GM06990 (cell line): Measurements from ENCODE around the gene METRN.
"Not testable (repeated sequence)": the region's sequence is repeated elsewhere in the genome, so short reads cannot be mapped to it uniquely, and the experiment has no call there.

Experiments
- DNase-seq: peaks from one replicate; pipeline ENCODE4 v3.0.0-alpha.2; 2011; ENCODE audit not compliant: insufficient read length; ENCODE audit errors: extremely low read depth
- H3K27me3 ChIP-seq: replicated peaks from 2 replicates; pipeline ENCODE4 v1.6.0; 2011; ENCODE audit warnings: low read length; ENCODE audit not compliant: control insufficient read depth, insufficient read depth
- H3K36me3 ChIP-seq: 2 replicates; pipeline ENCODE4 v1.5.1; 2011; ENCODE audit warnings: low read length; ENCODE audit not compliant: control insufficient read depth, insufficient read depth
- H3K4me3 ChIP-seq: replicated peaks from 2 replicates; pipeline ENCODE4 v1.5.1; 2011; ENCODE audit warnings: low read depth, mild to moderate bottlenecking, control low read depth, low read length
- CTCF ChIP-seq: IDR thresholded peaks from 2 replicates; pipeline ENCODE4 v1.5.1; 2011; ENCODE audit warnings: low read length, control low read depth, mild to moderate bottlenecking, inconsistent platforms; ENCODE audit not compliant: insufficient read depth, poor library complexity, severe bottlenecking

The METRN gene

GRCh38 chr16:689175-689897, 25.6 kb upstream of the METRN start:
- DNase-seq: no peak
- peak overlapping the region; percentile 97 for H3K4me3 ChIP-seq
- no peaks in the 10 kb centered on the region for H3K27me3 ChIP-seq
- peaks cover 21% of the 10 kb centered on the region for H3K36me3 ChIP-seq
- TF ChIP-seq CTCF: no peak

- not testable (repeated sequence) for DNase-seq, H3K27me3 ChIP-seq, H3K4me3 ChIP-seq
- H3K36me3 ChIP-seq: peaks cover 12% of the 10 kb centered on the region
Observed at GRCh38 chr16:691242-691641, 23.7 kb upstream of the METRN start.

- TF ChIP-seq CTCF: no peak
- DNase-seq: no peak
- Histone ChIP-seq H3K27me3 (no peaks in the 10 kb centered on the region; the same call in 1 of the 2 replicates), H3K36me3 (peaks cover 2% of the 10 kb centered on the region), H3K4me3 (no peak overlapping the region)
Observed at GRCh38 chr16:692356-693108, 22.4 kb upstream of the METRN start.

GRCh38 chr16:693364-693763, 21.6 kb upstream of the METRN start:
- DNase-seq: no peak
- no peaks in the 10 kb centered on the region; the same call in 1 of the 2 replicates for H3K27me3 ChIP-seq
- no peak overlapping the region for H3K4me3 ChIP-seq
- no peak for TF ChIP-seq CTCF
- no peaks in the 10 kb centered on the region for H3K36me3 ChIP-seq

DNA sequence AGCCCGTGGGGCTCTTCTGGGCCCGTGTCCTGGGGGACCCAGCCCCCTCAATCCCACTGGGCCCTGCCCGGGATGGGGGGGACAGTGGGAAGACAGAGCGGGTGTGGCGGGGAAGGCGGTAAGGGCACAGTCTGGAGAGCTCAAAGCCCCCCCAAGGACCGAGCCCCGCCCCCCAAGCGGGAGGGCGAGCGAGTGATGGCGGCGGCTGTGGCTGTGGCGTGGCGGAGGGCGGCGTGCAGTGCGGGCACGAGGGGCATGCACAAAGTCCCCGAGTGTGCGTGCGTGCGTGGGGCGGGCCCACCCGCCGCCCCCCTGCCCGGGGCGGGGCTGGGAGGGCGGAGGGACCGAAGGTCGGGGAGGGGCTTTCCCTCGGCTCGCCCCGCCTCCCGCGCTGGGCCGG, 21.2 kb upstream of the METRN start:
- Histone ChIP-seq H3K4me3 (no peak overlapping the region), H3K27me3 (no peaks in the 10 kb centered on the region; the same call in 1 of the 2 replicates)
- no peak for TF ChIP-seq CTCF

DNA sequence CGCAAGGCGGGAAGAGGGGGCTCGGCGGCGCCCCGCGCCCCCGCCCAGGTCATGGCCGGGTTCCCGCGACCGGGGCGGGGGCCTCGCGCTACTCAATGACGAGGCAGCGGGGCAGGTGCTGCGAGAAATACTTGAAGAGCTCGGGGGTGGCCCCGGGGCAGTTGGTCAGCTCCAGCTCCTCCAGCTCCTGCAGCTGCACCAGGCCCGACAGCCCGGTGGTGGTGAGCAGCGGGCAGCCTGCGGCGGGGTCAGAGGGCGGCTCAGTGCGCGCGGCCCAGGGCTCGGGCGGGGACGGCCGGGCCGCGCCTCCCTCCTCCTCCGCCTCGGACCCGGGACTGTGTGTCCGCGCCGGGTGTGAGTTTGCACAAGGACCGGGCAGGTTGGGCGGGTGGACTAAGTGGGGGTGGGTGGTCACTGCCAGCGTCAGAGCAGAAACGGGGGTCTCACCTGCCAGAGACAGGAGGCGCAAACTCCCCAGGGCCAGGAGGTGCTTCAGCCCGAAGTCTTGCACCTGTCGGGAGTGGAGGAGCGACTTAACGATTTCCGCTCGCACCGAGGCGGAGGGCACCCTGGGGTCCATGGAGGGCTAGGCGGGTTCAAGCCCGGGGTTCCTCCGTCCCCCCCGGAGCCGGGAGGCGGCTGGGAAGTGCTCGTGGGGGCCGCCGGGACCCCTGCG, 20.6 kb upstream of the METRN start:
- Histone ChIP-seq H3K4me3 (peak overlapping the region; percentile 55), H3K27me3 (no peaks in the 10 kb centered on the region; the same call in 1 of the 2 replicates)

More for the DNA sequence above, 21.2 kb upstream of the METRN start:
- no peaks in the 10 kb centered on the region for H3K36me3 ChIP-seq
- DNase-seq: no peak

More for the DNA sequence above, 20.6 kb upstream of the METRN start:
- H3K36me3 ChIP-seq: no peaks in the 10 kb centered on the region
- no peak for DNase-seq
- no peak for TF ChIP-seq CTCF
